ENCODE results near the gene ZNF316.
A peak's percentile ranks its signal among the peaks of the same experiment; 100 is the strongest.

Gene ZNF316

DNA sequence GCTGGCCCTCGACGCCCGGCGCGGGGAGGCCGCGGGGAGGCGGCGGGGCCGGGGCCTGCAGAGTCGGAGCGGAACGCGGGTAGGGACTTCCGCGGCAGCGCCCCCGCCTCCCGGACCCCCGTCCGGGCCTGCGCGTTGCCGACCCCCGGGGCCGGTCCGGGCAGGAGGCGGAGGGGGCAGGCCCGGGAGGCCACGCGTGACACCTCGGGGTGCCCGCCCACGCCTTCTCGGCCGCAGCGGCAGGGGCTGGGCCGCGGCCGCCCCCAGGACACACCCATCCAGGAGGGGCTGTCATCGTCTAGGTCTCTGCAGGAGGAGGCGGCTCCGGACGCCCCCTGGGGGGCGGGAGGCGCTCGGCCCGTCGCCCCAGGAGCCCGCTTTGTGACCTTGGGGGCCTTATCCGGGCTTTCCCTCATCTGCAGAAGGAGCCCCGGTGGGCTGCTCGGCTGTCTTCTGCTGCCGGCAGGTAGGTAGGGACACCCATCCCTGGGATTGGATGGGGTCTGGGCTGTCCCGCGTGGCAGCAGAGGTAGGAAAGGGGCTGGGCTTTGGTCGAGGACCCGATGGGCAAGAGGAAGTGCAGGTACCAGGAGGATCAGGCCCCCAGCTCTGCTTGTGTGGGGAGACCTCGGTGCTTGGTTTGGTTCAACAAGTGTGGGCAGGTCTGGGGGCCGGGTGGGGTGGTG, 569 bp downstream of the ZNF316 start:
- Histone ChIP-seq H3K4me2 (ENCODE audit: low read length) (peak overlapping the region; percentile 58), H3K4me3 (ENCODE audit: low read length) (peak overlapping the region; percentile 83), H3K79me2 (ENCODE audit: low read length) (peaks cover 51% of the 10 kb centered on the region), H4K20me1 (ENCODE audit: insufficient read depth, low read length) (no peaks in the 10 kb centered on the region), H3K36me3 (replicated peaks; ENCODE audit: low read depth, low read length) (peaks cover 3% of the 10 kb centered on the region), H3K27ac (ENCODE audit: low read length) (peak overlapping the region; percentile 6; the same call in 1 of the 2 replicates), H3K4me1 (ENCODE audit: low read length) (peaks cover 10% of the 10 kb centered on the region), H3K9ac (ENCODE audit: low read length) (peak overlapping the region; percentile 74), H3K27me3 (ENCODE audit: low read depth, low read length) (no peaks in the 10 kb centered on the region), H3K9me3 (ENCODE audit: insufficient read depth, low read length) (no peaks in the 10 kb centered on the region), H2AFZ (ENCODE audit: low read depth, low read length) (no peak overlapping the region)
- no peak for TF ChIP-seq EZH2phosphoT487 (IDR thresholded peaks at IDR 0.05; ENCODE audit: low read depth)
- peak; percentile 27 for TF ChIP-seq CTCF (IDR thresholded peaks at IDR 0.05; ENCODE audit: low read depth, low read length)

- Histone ChIP-seq H2AFZ (ENCODE audit: low read depth, low read length) (no peak overlapping the region), H3K4me3 (ENCODE audit: low read length) (no peak overlapping the region), H3K4me1 (ENCODE audit: low read length) (peaks cover 10% of the 10 kb centered on the region), H3K27me3 (ENCODE audit: low read depth, low read length) (no peaks in the 10 kb centered on the region), H3K27ac (ENCODE audit: low read length) (no peak overlapping the region), H3K4me2 (ENCODE audit: low read length) (no peak overlapping the region), H3K9ac (ENCODE audit: low read length) (no peak overlapping the region), H3K36me3 (replicated peaks; ENCODE audit: low read depth, low read length) (peaks cover 3% of the 10 kb centered on the region), H4K20me1 (ENCODE audit: insufficient read depth, low read length) (no peaks in the 10 kb centered on the region), H3K79me2 (ENCODE audit: low read length) (peaks cover 51% of the 10 kb centered on the region), H3K9me3 (ENCODE audit: insufficient read depth, low read length) (no peaks in the 10 kb centered on the region)
- no peak for TF ChIP-seq EZH2phosphoT487 (IDR thresholded peaks at IDR 0.05; ENCODE audit: low read depth)
- TF ChIP-seq CTCF (IDR thresholded peaks at IDR 0.05; ENCODE audit: low read depth, low read length), result no peak
Measured at GRCh38 chr7:6639032-6639431, 1.9 kb downstream of the ZNF316 start.

DNA sequence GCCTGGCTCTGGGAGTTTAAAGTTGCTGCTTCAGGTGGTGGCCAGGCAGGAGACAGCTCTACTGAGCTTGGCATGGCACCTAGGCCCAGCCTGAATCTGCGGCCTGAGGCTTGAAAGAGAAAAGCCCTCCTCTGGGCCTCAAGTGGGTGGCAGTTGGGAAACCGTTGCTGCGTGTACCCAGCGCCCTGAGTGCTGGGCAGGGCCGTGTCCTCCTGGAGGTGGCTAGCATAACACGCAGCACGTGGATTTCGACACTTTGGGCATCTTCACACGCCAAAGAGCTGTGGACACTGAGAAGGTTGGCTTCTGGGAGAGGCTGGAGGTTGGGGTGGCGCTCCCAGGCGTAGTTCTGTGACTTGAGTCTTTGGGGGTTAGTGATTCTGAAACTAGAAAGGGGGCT, 2.5 kb downstream of the ZNF316 start:
- Histone ChIP-seq H3K36me3 (replicated peaks; ENCODE audit: low read depth, low read length) (peaks cover 5% of the 10 kb centered on the region), H3K79me2 (ENCODE audit: low read length) (peaks cover 51% of the 10 kb centered on the region)

More for the DNA sequence above, 2.5 kb downstream of the ZNF316 start:
- no peak for TF ChIP-seq CTCF (IDR thresholded peaks at IDR 0.05; ENCODE audit: low read depth, low read length)
- TF ChIP-seq EZH2phosphoT487 (IDR thresholded peaks at IDR 0.05; ENCODE audit: low read depth), result no peak
- H3K9ac ChIP-seq (ENCODE audit: low read length), result no peak overlapping the region
- H3K4me2 ChIP-seq (ENCODE audit: low read length), result no peak overlapping the region
- no peak overlapping the region for H3K4me3 ChIP-seq (ENCODE audit: low read length)
- no peaks in the 10 kb centered on the region for H3K27me3 ChIP-seq (ENCODE audit: low read depth, low read length)
- no peak overlapping the region for H3K27ac ChIP-seq (ENCODE audit: low read length)
- H2AFZ ChIP-seq (ENCODE audit: low read depth, low read length), result no peak overlapping the region
- no peaks in the 10 kb centered on the region for H3K9me3 ChIP-seq (ENCODE audit: insufficient read depth, low read length)
- no peaks in the 10 kb centered on the region for H4K20me1 ChIP-seq (ENCODE audit: insufficient read depth, low read length)
- peaks cover 10% of the 10 kb centered on the region for H3K4me1 ChIP-seq (ENCODE audit: low read length)
